ENCODE measurements around the gene OR1S2.
"Not testable (repeated sequence)": the region's sequence is repeated elsewhere in the genome, so short reads cannot be mapped to it uniquely, and the experiment has no call there.

OR1S2 gene, protein sequence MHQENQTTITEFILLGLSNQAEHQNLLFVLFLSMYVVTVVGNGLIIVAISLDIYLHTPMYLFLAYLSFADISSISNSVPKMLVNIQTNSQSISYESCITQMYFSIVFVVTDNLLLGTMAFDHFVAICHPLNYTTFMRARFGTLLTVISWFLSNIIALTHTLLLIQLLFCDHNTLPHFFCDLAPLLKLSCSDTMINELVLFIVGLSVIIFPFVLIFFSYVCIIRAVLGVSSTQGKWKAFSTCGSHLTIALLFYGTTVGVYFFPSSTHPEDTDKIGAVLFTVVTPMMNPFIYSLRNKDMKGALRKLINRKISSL

DNA sequence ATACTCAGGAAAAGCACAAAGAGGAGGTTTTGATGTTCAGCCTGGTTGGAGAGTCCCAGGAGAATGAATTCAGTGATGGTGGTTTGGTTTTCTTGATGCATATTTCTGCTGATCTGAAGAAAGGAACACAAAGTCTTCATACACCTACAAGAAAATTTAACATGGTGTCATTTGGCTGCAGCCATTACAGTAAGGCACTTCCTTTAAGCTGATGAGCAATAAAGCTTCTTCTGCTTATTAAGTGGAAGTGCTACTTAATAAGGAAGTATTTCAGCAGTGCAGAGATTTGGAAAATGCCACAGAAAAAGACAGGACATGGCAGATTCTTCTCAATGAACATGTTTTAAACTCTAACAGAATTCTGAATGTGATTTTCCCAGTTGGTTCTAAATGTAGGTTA, at the start of gene OR1S2:
TSS of gene OR1S2 (minus strand) at position 101 of the 400 bp plus-strand sequence. CDS start at position 101, 0 bp downstream.
- no peak for DNase-seq

DNA sequence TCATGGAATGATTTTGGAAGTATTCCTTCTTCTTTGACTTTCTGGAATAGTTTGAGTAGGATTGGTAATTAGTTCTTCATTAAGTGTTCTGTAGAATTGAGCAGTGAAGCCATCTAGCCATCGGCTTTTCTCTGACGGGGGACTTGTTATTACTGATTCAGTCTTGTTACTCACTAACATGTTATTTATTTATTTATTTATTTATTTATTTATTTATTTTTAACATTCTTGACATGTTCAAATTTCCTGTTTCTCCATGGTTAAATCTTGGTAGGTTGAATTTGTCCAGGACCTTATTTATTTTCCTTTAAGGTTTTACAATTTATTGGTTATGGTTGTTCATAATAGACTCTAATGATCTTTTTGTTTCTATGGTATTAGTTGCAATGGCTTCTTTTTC, 40.0 kb upstream of the OR1S2 start:
- DNase-seq, result no peak

DNA sequence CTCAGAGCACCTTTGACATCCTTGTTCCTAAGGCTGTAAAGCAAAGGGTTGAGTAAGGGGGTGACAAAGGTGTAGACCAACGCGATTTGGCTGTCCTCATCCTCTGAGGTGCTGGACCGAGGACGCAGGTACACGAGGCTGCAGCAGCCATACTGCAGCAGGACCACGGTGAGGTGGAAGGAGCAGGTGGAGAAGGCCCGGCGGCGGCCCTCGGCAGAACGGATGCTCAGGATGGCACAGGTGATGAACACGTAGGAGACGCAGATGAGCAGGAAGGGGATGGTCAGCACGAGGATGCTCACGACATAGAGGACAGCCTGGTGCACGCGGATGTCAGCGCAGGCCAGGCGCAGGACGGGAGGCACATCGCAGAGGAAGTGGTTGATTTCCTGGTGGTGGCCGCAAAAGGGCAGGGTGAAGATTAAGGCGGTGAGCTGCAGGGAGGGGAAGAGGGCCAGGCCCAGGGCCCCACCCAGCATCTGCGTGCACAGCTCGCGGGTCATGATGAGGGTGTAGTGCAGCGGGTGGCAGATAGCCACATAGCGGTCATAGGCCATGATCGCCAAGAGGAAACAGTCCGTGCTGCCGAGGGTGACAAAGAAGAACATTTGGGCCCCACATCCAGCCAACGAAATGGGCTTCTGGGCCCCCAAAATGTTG, 24.1 kb upstream of the OR1S2 start:
- no peak for DNase-seq

DNA sequence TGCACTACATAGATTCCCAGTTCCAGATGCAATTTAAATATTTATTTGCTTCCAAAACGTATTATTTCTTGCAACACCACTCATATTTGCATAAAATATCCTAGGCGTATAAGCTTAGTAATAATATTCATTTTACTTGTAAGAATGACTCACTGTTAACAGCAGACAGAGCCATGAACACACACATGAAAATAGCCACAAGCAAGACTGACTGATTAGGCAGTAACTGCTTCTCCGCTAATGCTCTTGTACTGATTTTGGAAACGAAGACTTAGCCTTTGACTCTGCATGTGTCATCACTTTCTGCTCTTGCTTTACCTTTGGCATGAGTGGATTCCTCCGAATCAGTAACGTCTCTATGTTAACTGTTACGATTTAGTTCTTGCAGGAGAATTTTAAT, 18.8 kb upstream of the OR1S2 start:
- no peak for DNase-seq

DNA sequence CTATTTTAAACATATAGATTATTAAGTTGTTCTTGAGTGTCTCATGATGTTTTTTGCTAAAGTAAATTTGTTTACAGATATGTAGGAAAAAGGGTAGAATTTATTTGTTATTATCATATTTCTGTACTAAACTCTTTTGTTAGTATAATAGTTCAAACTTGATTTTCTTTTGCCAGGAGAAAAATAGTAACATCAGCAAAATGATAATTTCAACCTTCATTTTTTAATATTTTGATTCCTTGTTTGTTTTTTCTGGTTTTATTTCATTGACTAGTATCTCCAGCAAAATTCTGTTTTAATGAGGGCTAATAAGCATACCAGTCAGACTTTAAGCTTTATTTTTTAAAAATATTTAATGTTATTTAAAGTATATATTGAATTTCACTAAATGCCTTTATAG, 12.5 kb upstream of the OR1S2 start:
- DNase-seq, result no peak

DNA sequence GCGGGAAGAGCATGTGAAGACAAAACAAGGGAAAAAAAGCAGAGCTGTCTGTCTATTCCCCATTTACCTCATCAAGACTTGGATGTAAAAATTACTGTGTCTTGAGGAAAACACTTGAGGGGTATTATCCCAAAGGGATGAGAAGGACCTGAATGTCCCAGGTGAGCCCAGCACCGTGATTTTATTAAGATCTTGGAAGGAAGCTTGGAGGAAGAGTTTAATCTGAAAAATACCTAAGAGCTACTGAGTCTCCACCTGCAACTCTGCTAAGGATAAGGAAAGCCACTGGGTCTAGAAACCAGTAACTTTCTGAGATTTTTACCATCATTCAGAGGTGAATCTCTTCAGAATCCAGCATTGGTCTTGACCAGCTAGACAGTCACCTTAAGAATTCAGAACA, 8.5 kb upstream of the OR1S2 start, which contains the start of gene OR1S1:
TSS of gene OR1S1 (plus strand) at position 301 of the 400 bp plus-strand sequence.
- not testable (repeated sequence) for DNase-seq

DNA sequence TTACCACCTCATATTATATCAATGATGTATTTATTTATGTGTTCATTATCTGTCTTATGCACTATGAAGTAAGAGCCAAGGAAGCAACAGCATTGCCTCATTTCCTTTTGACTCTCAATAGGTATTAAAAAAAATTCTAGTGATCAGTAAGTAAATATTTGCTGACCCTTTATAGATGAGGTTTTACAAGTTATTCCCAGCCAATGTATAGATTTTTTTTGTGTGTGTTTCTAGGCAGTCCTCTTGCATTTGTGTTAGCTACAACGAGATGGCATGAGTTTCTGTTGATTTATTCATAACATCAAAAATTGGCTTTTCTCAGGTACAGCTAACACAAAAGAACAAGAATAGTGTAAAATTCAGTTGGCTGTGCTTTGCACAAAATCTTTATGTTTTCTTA, 4.7 kb downstream of the OR1S2 start:
- no peak for DNase-seq

DNA sequence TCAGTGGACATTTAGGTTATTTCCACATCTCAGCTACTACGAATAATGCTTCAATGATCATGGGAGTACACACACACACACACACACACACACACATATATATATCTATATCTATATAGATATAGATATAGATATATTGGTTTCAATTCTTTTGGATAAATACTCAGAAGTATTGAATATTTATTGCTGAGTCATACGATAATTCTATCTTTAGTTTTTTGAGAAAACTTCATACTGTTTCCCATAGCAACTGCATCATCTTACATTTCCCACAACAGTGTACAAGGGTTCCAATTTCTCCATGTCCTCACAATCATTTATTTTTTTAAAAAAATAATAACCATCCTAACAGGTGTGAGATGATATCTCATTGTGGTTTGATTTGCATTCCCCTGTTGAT, 8.0 kb downstream of the OR1S2 start:
- no peak for DNase-seq

DNA sequence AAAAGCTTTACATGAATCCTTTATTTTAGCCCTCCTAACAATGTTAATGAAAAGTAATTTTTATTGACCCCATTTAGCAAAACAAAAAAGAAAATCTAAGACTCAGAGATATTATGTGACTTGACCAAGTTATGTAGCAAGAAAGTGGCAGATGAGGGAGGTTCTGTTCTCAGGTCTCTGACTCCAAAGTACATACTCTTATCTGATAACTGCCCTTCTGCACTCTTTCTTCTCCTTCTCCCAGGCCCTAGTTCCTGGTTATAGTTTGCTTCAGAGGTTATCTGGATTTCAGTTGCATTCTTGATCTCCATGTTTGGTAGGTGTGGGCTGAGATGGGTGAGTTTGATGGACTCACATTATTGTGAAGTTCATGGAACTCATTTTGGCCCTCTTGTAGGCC, 10.6 kb downstream of the OR1S2 start:
- DNase-seq, result no peak

DNA sequence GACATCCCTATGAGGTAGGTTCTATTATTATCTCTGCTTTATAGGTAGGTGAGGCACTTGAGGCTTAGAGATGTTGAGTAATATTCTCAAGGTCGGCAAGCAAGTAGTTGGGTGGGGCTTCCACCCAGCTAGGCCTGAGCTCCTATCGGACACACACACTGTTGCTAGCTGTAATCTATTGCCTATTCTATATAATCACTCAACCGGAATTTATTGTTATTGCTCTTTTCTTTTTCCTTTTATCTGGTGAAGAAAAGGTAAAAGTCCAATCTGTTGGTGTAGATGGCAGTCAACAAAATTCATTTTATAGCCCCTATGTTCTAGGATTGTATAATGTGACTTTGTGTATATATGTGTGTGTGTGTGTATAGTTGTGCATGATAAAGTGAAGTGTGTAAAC, 11.7 kb downstream of the OR1S2 start:
- no peak for DNase-seq

DNA sequence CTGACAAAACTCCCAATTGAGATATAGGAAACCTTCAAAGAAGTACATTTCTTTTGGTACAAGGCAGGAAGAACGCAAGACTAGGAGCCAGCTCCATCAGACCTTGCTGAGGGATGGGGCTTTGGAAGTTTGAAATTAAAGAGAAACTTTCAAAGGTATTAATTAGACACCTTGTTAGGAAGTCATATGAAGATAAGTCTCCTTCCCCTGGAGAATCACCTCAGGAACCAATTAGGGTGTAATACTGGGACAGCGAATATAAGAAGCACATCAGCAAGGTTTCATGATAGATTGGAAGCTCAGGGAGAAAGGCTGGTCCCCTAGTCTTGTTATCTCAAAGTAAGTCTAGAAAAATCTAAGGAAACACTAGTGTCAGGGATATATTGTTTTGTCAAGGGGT, 15.2 kb downstream of the OR1S2 start, which contains the start of gene OR9Q2:
TSS of gene OR9Q2 (plus strand) at position 301 of the 400 bp plus-strand sequence. CDS start 1,421 bp downstream, outside the sequence.
- no peak for DNase-seq

DNA sequence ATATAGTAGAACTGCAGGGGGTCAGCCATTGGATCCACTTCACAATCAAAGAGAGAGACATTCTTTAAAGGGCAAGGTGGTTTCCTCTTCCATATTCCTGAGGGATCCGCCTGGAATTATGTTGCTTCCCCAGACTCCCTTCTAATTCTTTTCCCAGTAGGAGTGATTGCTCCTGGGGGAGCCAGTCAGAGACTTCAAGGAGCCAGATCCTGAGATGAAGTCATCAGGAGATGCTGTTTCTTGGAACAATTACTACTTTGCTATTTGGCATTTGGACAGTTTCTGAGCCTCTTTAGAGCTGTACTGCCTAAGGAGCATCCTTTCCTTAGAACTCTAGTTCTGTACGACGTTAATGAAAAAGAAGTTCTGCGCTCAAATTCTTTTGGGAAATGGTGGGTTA, 17.0 kb downstream of the OR1S2 start:
- no peak for DNase-seq

DNA sequence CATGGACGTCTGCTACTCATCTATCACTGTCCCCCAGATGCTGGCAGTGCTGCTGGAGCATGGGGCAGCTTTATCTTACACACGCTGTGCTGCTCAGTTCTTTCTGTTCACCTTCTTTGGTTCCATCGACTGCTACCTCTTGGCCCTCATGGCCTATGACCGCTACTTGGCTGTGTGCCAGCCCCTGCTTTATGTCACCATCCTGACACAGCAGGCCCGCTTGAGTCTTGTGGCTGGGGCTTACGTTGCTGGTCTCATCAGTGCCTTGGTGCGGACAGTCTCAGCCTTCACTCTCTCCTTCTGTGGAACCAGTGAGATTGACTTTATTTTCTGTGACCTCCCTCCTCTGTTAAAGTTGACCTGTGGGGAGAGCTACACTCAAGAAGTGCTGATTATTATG, 24.3 kb downstream of the OR1S2 start:
- DNase-seq, result no peak

DNA sequence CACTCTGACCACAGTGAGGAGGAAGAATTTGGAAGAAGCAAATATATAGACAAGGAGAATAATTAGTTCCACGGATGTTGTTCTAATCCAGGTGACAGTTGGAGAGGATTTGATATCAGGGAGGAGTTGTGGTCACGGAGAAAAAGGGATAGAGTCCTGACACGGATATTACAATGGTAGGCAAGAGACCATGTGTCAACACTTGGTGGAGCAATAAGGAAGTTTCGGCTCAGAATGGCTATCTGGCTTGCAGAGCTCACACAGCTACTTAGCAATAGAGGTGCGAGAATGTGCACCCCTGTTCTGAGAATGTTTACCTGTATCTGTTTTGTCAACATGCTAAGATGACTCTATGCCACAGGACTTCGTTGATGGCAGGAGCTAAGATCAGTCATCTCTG, 25.5 kb downstream of the OR1S2 start:
- DNase-seq, result no peak

DNA sequence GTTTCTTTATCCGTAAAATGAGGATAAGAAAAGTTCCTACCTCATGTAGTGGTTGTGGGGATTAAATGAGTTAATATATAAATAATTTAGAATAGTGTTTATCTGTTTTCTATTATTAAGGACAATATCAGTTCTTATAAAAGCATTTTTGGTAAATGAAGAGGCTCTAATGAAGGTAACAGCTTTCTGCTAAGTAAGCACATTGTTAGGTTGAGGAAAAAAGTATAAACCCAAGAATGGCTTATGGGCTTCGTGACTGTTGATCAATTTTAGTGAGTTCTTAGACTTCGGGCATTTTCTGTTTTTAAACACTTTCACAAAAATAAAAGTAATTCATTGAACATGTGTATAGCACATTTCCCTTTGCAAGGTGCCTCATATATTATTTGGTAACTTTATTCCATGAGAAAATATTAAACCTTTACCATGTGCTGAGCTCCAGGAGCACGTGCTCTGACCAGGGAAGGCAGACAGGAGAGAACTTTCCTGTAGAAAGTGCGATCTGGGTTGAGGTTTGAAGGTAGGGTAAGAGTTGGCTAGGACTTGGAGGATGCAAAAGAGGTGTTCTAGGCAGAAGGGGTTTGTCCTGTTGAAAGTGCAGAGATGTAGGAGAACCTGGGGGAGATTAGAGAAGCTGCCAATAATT, 26.4 kb downstream of the OR1S2 start:
- DNase-seq, result no peak

DNA sequence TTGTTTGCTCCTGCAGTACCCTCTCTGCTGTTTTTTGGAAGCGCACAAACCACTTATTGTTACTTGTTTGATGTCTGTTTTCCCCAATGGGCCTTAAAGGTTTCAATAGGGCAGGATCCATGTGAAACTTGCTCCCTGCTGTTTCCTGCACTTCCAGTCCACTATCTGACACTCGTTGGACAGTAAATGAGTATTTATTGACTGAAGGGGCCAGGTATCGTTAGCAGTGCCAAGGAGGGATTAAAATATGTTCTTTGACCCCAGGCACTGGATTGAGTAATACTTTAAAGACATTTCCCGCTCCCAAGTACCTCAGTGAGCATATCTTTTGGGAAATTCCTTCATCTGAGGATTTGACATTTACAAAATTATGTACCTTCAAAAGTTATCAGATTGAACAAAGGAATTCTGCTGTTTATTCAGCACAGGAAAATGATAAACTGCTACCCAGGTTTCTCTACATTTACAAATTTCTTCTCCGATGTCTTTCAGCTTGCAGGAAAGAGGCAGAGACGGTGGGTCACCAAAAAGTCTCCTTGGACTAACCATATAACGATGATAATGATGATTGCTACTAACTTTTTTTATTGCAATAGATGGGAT, 38.3 kb downstream of the OR1S2 start:
- DNase-seq, result no peak

DNA sequence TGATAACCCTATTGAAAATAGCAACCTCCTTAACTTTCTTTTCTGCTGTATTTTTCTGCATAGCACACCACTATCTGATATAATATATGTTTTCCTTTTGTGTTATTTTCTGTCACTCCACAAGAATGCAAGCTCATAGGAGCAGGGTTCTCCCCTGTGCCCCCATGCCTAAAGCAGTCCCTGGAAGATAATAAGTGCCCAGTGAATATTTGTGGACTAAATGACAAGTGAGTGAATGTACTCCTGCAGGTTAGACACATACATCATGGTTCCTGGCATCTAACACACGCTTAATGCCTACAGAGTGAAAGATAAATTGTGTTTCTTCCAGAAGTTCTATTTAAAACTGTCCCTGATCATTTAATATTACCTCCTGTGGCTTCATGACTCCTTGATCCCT, 39.0 kb downstream of the OR1S2 start:
- no peak for DNase-seq

DNA sequence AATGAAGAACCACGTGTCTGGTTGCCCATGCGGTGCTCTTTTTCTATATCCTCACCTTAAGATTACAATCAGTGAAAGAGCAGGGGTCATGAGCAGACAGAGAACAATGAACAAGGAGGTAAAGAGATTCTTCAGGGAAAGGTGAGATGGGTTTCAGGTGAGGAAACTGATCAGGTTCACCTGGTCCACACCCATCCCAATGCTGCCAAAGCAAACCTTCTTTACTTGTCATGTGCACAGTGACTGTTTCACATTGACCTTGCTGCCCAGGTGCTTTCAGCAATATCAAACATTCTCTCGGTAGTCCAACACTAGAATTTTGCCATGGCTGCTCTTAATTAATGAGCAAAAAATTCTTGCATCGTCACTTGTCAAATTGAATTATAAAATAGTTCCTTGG, 39.6 kb downstream of the OR1S2 start:
- no peak for DNase-seq
